ENCODE measurements around the gene TCTN3.
"Not testable (repeated sequence)": the region's sequence is repeated elsewhere in the genome, so short reads cannot be mapped to it uniquely, and the experiment has no call there.

Gene TCTN3, protein sequence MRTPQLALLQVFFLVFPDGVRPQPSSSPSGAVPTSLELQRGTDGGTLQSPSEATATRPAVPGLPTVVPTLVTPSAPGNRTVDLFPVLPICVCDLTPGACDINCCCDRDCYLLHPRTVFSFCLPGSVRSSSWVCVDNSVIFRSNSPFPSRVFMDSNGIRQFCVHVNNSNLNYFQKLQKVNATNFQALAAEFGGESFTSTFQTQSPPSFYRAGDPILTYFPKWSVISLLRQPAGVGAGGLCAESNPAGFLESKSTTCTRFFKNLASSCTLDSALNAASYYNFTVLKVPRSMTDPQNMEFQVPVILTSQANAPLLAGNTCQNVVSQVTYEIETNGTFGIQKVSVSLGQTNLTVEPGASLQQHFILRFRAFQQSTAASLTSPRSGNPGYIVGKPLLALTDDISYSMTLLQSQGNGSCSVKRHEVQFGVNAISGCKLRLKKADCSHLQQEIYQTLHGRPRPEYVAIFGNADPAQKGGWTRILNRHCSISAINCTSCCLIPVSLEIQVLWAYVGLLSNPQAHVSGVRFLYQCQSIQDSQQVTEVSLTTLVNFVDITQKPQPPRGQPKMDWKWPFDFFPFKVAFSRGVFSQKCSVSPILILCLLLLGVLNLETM

GRCh38 chr10:95693668-95694534, at the start of gene TCTN3:
TCTN3 (minus strand) TSS chr10:95693927; CDS start chr10:95693899, 28 bp downstream.
- DNase-seq (ENCODE audit: extremely low read depth in 1 of 2, low read depth in 1 of 2), result peak; percentile 90 to 93

DNA sequence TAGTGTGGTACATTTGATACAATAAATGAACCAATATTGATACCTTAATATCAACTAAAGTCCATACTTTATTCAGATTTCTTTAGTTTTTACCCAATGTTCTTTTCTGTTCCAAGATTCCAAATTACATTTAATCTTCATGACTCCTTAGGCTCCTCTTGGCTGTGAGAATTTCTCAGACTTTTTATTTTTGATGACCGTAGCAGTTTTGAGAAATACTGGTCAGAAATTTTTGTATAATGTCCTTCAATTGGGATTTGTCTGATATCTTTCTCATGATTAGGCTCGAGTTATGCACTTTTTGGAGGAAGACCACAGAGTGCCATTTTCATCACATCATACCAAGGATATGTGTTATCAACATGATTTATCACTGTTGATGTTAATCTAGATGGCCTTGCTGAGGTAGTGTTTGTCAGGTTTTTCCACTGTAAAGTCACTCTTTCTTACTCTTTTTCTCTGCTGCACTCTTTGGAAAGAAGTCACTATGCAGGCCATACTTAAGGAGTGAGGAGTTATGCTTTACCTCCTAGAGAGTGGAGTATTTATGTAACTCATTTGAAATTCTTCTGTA, 49.3 kb upstream of the TCTN3 start:
- no peak for DNase-seq (ENCODE audit: extremely low read depth in 1 of 2, low read depth in 1 of 2)

GRCh38 chr10:95742485-95742884, 48.8 kb upstream of the TCTN3 start:
- DNase-seq (ENCODE audit: extremely low read depth in 1 of 2, low read depth in 1 of 2), result no peak

DNA sequence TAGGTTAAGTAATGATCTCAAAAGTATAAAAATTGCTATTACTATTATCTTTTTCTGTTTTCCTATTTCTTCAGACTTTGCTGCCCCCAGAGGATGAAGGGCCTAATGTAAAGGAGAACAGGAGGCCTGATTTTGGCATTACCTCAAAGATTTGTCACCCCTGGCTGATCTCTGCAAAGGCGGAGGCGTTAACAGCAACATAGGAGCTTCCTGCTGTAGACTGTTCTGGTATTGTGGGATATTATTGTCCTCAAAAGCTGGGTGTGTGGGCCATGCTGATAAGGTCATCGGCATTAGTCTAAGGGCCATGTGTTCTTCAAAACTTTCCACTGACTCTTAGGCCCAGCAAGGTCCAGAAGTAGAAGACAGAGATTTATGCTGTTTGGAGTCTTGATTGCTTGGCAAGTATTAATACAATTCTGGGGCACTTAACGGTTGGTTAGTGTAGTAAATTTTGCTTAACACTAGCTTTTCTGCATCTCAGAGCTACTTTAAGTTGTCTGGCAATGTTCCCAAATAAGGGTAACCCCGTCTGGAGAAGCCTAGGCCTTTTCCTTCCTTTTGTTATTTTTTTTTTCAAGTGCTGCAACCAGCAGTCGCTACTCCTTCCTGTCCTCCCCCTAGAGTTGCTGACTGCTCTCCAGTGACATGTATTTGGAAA, 48.2 kb upstream of the TCTN3 start:
- no peak for DNase-seq (ENCODE audit: extremely low read depth in 1 of 2, low read depth in 1 of 2)

DNA sequence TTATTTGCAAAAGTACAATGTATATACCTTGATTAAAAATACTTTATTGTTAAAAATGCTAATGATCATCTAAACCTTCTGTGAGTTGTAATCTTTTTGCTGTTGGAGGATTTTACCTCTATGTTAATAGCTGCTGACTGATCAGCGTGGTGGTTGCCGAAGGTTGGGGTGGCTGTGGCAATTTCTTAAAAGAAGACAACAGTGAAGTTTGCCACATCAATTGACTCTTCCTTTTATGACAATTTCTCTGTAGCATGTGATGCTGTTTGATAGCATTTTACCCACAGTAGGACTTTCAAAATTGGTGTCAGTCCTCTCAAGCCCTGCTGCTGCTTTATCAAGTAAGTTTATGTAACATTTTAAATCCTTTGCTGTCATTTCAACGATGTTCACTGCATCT, 45.3 kb upstream of the TCTN3 start:
- DNase-seq (ENCODE audit: extremely low read depth in 1 of 2, low read depth in 1 of 2), result no peak

- DNase-seq (ENCODE audit: extremely low read depth in 1 of 2, low read depth in 1 of 2), result not testable (repeated sequence)
Observed at GRCh38 chr10:95732907-95733306, 39.2 kb upstream of the TCTN3 start.

DNA sequence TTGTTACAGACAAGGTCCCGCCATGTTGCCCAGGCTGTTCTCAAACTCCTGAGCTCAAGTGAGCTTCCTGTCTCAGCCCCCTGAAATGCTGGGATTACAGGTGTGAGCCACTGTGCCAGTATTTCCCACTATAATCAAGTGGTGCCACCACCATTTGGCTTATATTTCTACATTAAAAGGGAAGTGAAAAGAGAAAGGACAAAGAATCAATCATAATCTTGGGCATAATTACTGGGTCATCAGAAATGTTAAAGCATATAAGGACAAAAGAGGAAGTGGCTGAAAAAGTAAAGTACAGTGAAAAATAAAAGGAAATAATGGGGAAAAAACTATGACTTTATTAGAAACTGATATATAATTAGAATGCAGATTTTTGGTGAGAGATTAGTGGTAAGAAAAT, 36.5 kb upstream of the TCTN3 start:
- DNase-seq (ENCODE audit: extremely low read depth in 1 of 2, low read depth in 1 of 2), result no peak

DNA sequence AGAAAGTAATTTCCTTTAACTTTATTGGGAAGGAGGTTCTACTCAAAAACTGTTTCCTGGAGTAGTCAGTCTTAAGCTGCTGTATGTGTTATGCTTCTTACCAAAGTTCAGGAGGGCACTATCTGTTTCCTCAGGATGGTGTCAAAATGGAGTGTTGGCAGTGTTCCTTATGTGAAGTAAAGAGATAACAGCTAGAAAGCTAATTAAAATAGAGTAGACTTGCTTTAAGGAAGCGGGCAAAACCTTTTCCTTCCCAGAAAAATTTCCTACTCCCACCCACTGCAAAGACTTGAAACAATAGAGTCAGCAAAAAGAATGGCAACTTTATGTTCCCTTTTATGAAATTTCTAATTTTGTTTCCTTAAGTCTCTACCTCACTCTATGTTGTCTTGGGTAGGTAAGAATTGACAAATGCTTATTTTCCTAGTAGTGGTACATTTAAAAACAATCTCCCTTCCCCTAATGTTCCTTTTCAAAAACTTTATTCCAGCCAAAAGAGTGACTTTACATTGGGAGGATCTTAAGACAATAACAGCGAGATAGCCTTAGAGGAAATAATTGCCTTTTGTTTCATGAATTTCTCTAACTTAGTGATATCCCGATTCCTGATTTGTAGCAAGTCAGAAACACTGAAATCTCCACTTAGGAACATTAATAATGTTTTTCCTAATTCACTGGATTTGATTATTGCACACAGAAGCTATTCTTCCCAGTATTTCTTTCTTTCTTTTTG, 35.8 kb upstream of the TCTN3 start:
- no peak for DNase-seq (ENCODE audit: extremely low read depth in 1 of 2, low read depth in 1 of 2)

DNA sequence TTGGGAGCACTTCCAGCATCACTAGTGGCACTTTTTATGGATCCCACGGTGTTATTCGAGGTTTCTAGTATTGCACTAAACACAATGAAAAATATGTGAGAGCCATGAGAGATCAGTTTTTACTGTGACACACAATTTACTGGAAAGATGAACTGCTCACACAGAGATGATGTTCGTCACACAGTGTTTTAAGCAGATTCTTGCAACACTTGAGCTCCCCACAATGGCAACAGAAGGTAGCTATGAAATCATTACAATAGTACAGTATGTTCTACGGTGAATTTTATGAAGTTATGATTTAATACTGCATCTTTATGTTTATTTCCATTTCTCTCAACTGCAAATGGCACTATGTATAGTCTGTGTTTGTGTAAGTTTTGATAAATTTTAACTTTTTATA, 34.8 kb upstream of the TCTN3 start:
- DNase-seq (ENCODE audit: extremely low read depth in 1 of 2, low read depth in 1 of 2), result no peak

GRCh38 chr10:95722496-95722895, 28.8 kb upstream of the TCTN3 start:
- not testable (repeated sequence) for DNase-seq (ENCODE audit: extremely low read depth in 1 of 2, low read depth in 1 of 2)

GRCh38 chr10:95720745-95721144, 27.0 kb upstream of the TCTN3 start:
- DNase-seq (ENCODE audit: extremely low read depth in 1 of 2, low read depth in 1 of 2), result not testable (repeated sequence)

GRCh38 chr10:95716866-95717265, 23.1 kb upstream of the TCTN3 start:
- no peak for DNase-seq (ENCODE audit: extremely low read depth in 1 of 2, low read depth in 1 of 2)

- no peak for DNase-seq (ENCODE audit: extremely low read depth in 1 of 2, low read depth in 1 of 2)
Observed at GRCh38 chr10:95716466-95716865, 22.7 kb upstream of the TCTN3 start.

DNA sequence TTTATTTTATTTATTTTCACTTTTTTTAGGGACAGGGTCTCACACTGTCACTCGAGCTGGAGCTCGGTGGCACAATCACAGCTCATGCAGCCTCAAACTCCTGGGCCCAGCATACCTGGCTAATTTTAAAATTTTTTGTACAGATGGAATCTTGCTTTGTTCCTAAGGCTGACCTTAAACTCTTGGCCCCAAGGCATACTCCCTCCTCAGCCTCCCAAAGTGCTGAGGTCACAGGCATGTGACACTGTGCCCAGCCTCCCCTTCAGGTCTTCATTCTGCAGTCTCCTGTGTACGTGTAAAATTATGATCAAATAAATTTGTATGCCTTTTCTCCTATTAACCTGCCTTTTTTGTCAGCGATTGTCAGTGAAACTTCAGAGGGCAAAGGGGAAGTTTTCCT, 17.8 kb upstream of the TCTN3 start:
- no peak for DNase-seq (ENCODE audit: extremely low read depth in 1 of 2, low read depth in 1 of 2)

DNA sequence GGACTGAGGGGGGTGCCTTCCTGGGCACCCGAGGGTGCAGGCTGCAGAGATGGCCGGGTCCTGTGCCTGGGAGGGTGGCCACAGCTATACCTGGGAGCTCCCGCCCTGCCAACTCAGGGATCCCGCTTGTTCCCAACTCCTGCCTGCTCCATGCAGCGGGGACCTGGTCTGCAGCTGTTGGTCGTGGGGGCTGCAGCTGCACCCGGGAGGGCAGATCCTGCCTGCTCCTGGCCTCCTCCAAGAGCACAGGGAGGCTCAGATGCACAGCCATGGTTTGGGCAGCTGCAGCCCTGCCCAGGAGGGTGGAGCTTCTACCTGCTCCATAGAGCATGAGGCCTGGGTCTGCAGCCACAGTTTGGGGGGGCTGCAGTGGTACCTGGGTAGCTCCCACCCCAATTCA, 13.3 kb upstream of the TCTN3 start:
- no peak for DNase-seq (ENCODE audit: extremely low read depth in 1 of 2, low read depth in 1 of 2)

DNA sequence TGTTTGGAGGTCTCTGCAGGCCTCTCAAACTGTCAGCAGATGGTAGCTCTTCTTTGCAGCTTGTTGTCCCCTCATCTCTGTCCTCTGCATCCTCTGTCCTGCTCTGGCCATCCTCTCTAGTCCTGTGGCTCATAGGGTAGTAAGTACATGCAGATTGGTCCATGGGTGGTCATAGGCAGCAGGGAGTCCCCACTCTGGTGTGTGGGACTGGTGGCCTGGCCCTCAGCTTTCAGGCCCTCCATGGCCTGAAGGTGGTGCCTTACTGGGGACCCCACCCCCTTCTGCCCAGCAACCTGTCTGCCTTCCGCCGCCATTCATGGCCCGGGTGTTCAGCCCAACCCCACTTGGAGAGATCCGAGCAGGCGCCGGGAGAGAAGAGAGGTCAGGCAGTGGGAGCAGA, 12.8 kb upstream of the TCTN3 start:
- DNase-seq (ENCODE audit: extremely low read depth in 1 of 2, low read depth in 1 of 2), result no peak

DNA sequence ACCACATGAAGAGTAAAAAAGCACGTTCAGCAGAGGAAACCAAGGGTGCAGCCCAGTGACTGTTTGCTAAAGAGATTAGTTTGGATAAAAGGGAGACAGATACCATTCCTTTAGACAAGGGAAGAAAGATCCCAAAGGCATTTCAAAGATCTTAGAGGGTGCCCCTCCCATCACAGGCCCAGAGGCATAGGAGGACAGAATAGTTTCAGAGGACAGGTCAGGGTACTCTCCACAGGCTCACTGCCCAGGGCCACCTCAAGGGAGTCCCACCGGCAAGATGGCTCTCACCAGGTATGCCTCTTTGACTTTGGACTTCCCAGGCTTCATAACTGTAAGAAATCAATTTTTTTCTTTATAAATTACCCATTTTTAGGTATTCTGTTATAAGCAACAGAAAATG, 4.7 kb upstream of the TCTN3 start:
- no peak for DNase-seq (ENCODE audit: extremely low read depth in 1 of 2, low read depth in 1 of 2)

GRCh38 chr10:95697429-95697828, 3.7 kb upstream of the TCTN3 start:
- DNase-seq (ENCODE audit: extremely low read depth in 1 of 2, low read depth in 1 of 2), result no peak

- DNase-seq (ENCODE audit: extremely low read depth in 1 of 2, low read depth in 1 of 2), result no peak
Observed at GRCh38 chr10:95694665-95695064, 938 bp upstream of the TCTN3 start.

DNA sequence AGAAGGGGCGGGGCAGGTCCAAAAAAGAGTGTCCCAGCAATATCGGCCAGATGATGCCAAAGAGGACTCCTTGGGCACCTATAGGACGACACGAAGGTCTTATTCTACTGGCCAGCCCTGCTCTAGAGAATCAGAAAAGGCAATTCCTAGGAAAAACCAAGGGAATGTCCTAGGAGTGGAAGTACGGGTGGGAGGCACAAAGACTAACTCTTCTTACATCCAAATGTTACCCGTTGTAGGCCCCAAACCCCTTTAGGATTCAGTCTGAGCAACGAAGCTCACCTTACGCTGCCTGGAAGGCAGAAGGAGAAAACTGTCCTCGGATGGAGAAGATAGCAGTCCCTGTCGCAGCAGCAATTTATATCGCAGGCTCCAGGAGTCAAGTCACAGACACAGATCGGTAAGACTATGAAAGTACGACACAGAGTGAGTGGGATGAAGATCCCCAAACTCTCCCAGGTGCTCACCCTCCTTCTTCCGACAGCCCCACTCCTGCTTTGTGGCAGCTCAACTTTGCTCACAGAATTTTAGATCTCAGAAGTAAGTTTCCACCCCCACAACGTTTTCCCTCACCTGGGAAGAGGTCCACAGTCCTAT, 558 bp downstream of the TCTN3 start:
- no peak for DNase-seq (ENCODE audit: extremely low read depth in 1 of 2, low read depth in 1 of 2)
